Activated naive CD4-positive, alpha-beta T cell treated with anti-CD3 and anti-CD28 coated beads, Interleukin-2, amount 50 U/mL, for 16 hours (primary cell): Measurements from ENCODE around the gene PCIF1.
"Not testable (repeated sequence)": the region's sequence is repeated elsewhere in the genome, so short reads cannot be mapped to it uniquely, and the experiment has no call there.

ENCODE experiments used
- DNase-seq: peaks from one replicate; pipeline ENCODE4 v3.0.0-alpha.2; 2020

Gene PCIF1

GRCh38 chr20:45968801-45969711, 34.6 kb downstream of the PCIF1 start:
- DNase-seq = no peak

GRCh38 chr20:45969712-45970634, 35.5 kb downstream of the PCIF1 start:
- no peak for DNase-seq

- no peak for DNase-seq
Observed at GRCh38 chr20:45970646-45971424, 36.4 kb downstream of the PCIF1 start.

- no peak for DNase-seq
Observed at GRCh38 chr20:45971425-45971674, 36.9 kb downstream of the PCIF1 start.

GRCh38 chr20:45971675-45972499, 37.4 kb downstream of the PCIF1 start, which contains the start of gene ZNF335:
Gene ZNF335, minus strand, starts transcription at chr20:45972203. Its CDS starts 793 bp downstream, at chr20:45971410.
- peak; percentile 94 for DNase-seq

GRCh38 chr20:45972500-45973183, 38.2 kb downstream of the PCIF1 start:
- no peak for DNase-seq

GRCh38 chr20:45974896-45975565, 40.5 kb downstream of the PCIF1 start:
- no peak for DNase-seq

GRCh38 chr20:45975686-45976085, 41.2 kb downstream of the PCIF1 start:
- DNase-seq = no peak

GRCh38 chr20:45976086-45976485, 41.6 kb downstream of the PCIF1 start:
- DNase-seq = no peak

GRCh38 chr20:45981261-45981660, 46.8 kb downstream of the PCIF1 start:
- DNase-seq = no peak

- DNase-seq = no peak
Observed at GRCh38 chr20:45983279-45983743, 48.8 kb downstream of the PCIF1 start.

- DNase-seq = no peak
Observed at GRCh38 chr20:45985573-45985972, 51.1 kb downstream of the PCIF1 start.

GRCh38 chr20:45987108-45987780, 52.8 kb downstream of the PCIF1 start:
- peak; percentile 78 for DNase-seq

GRCh38 chr20:45988830-45989229, 54.3 kb downstream of the PCIF1 start:
- DNase-seq = not testable (repeated sequence)

GRCh38 chr20:45991616-45992015, 57.1 kb downstream of the PCIF1 start:
- no peak for DNase-seq

- no peak for DNase-seq
Observed at GRCh38 chr20:45993197-45993951, 58.9 kb downstream of the PCIF1 start.

- no peak for DNase-seq
Observed at GRCh38 chr20:45994761-45995493, 60.4 kb downstream of the PCIF1 start.

- not testable (repeated sequence) for DNase-seq
Observed at GRCh38 chr20:45995495-45996097, 61.1 kb downstream of the PCIF1 start.
